Naive thymus-derived CD8-positive, alpha-beta T cell (primary cell): ENCODE data around the gene CCNY. TPM values are rescaled to one million over a fixed set of nuclear protein-coding genes. Genes with fewer than 3 reads are reported as not detected.
A peak's percentile ranks its signal among the peaks of the same experiment; 100 is the strongest.

ENCODE experiments used
- ATAC-seq, 2 donors: fragments of 150-1000 bp; cut with Tn5 transposase in 1 of 2; sonication (Bioruptor Pico), chemical (Tn5 transposase) in 1 of 2; 1 replicate in 1 of 2; 2 replicates in 1 of 2; pipeline ENCODE4 v1.10.0; 2021; ENCODE audit warnings: mild to moderate bottlenecking in 2 of 2, moderate library complexity in 2 of 2
- POLR2A ChIA-PET: fragments of 350-600 bp; sonication (Branson Sonifier 250); formaldehyde crosslinking; loops from one replicate; lab custom pipeline; 2021; ENCODE audit warnings: antibody characterized with exemption; lab: Charles Lee
- DNase-seq, 10 donors: peaks; one replicate each; pipeline versions ENCODE4 v3.0.0 to v3.0.0-alpha.2; 2020 to 2022
- H3K27ac Mint-ChIP-seq, 10 donors: one replicate each; pipeline ENCODE4 v1.8.0; 2020 to 2022; ENCODE audit warnings: mild to moderate bottlenecking in 10 of 10, mixed read lengths in 10 of 10, moderate library complexity in 4 of 10, inconsistent platforms in 1 of 10
- H3K27me3 Mint-ChIP-seq, 5 donors: one replicate each; pipeline ENCODE4 v1.8.0; 2021 to 2022; ENCODE audit warnings: mixed read lengths in 5 of 5
- H3K36me3 Mint-ChIP-seq, 3 donors: one replicate each; pipeline ENCODE4 v1.8.0; 2020 to 2022; ENCODE audit warnings: mixed read lengths in 3 of 3, mild to moderate bottlenecking in 2 of 3, inconsistent platforms in 1 of 3
- H3K4me1 Mint-ChIP-seq, 4 donors: one replicate each; pipeline ENCODE4 v1.8.0; 2021 to 2022; ENCODE audit warnings: mixed read lengths in 4 of 4
- H3K4me3 Mint-ChIP-seq, 10 donors: one replicate each; pipeline ENCODE4 v1.8.0; 2020 to 2022; ENCODE audit warnings: mild to moderate bottlenecking in 10 of 10, mixed read lengths in 10 of 10, moderate library complexity in 6 of 10, inconsistent platforms in 1 of 10
- H3K9me3 Mint-ChIP-seq, 9 donors: one replicate each; pipeline ENCODE4 v1.8.0; 2020 to 2022; ENCODE audit warnings: mixed read lengths in 9 of 9, mild to moderate bottlenecking in 3 of 9, inconsistent platforms in 1 of 9, moderate library complexity in 1 of 9
- polyA plus RNA-seq, 3 donors: library from polyadenylated mRNA; unstranded; fragments of 300-500 nt; fragmentation: Illumina TruSeq; gene quantifications; one replicate each; pipeline ENCODE4 v1.2.3, GENCODE V29; 2021
- total RNA-seq, 8 experiments: library from RNA in 2 of 8; stranded (reverse) in 2 of 8; gene quantifications; one replicate each; pipeline ENCODE4 v1.2.3 and lab custom pipeline; 2021 to 2026

The CCNY gene
- total and polyA plus RNA-seq, 5 experiments from 2014 or later: 11.0 to 78.6 (median 25.5) TPM

DNA sequence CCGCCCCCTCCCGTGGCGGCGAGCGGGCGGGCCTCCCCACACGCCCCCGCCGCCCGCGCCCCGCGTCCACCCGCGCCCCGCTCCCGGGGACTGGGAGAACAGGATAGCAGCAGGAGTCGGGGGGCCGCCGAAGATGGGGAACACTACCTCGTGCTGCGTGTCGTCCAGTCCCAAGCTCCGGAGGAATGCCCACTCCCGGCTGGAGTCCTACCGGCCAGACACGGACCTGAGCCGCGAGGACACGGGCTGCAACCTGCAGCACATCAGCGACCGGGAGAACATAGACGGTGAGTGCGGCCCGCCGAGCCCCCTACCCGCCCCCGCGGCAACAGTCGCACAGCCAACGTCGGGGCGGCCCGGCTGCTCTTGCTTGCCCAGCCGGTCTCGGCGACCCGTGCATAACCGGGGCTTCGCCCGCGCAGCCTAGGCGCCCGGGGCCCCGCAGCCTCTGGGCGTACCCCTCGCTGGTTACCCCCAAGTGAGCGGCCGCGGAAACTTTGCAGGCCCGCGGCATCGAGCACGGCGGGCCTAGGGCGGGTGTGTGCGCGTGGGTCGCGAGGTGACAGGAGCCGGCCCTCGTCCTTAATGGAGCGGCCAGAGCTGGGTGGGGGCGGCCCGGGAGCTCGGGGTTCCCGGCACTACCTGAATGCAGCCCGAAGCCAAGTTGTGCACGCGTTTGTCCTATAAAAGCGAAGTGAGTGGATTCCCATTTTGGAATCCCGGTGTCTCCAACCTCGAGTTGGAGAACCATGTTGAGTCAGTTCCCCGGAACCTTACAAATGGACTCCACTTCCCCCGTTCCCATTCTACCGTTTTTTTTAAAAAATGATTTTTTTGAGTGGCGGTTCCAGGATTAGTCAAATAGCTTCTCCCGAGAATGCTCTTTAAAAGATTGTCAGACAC lies 863 bp downstream of the CCNY start:
- Mint-ChIP-seq H3K36me3 (peaks cover 0 to 10% (median 3%) of the 10 kb centered on the region in 3 donors), H3K27ac (peak overlapping the region; percentile 67 to 93 (median 82)), H3K9me3 (no peaks in the 10 kb centered on the region), H3K27me3 (no peaks in the 10 kb centered on the region), H3K4me3 (peak overlapping the region; percentile 82 to 91 (median 86)), H3K4me1 (peaks cover 45 to 78% (median 74%) of the 10 kb centered on the region in 4 donors)
- peak; percentile 16 to 24 for ATAC-seq
- POLR2A ChIA-PET: interaction anchor here (1.6 to 1.8 kb wide), 2 partner anchors 9 to 211 kb away, joined by 4 to 6 read pairs; partner anchors contain the start of gene CREM
- DNase-seq: peak in 9 of 10 donors; percentile 5 to 44 (median 36)

DNA sequence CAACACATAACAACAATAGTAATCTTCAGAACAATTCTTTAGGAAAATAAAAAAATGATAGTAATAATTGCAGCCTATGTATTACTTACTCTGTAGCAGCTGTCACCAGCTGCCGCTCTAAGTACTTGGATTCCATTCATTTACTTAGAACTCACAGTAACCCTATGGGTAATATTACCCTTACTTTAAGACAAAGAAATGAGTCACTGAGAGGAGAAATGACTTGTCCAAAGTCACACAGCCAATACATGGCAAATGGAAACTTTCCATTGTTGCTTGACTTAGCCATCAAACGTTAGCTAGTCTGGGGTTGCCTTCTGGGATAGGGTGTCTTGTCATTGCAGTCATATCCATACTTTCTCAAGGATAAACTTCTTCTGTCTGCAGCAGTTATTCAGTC lies 3.6 kb downstream of the CCNY start:
- POLR2A ChIA-PET: interaction anchor here (0.6 to 0.7 kb wide), 2 partner anchors 109 to 179 kb away, joined by 5 to 6 read pairs; no protein-coding TSS in a partner anchor

DNA sequence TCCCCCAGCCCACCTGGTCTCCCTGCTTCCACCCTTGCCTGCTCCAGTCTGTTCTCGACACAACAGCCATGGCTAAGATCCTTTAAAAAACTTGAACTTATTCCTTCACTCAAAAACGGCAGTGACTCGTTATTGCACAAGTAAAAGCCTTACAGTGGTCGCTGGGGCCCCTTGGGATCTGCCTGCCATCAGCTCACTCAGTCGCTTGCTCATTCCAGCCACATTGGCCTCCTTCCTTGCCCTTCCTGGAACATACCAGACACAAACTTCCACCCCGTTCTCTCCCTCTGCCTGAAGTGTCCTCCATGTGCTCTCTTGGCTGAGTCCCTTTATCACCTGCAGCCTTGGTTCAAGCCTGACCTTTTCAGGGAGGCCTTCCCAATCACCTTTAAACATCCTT lies 4.7 kb downstream of the CCNY start:
- ATAC-seq (no peak), DNase-seq (no peak)
- peak overlapping the region; percentile 29 to 92 (median 80) for H3K27ac Mint-ChIP-seq
- POLR2A ChIA-PET: no interaction called here
- peak overlapping the region in 9 of 10 donors; percentile 34 to 67 (median 46) for H3K4me3 Mint-ChIP-seq
- no peaks in the 10 kb centered on the region for H3K36me3 Mint-ChIP-seq
- no peaks in the 10 kb centered on the region for H3K9me3 Mint-ChIP-seq
- peaks cover 32 to 75% (median 69%) of the 10 kb centered on the region in 4 donors for H3K4me1 Mint-ChIP-seq
- no peaks in the 10 kb centered on the region for H3K27me3 Mint-ChIP-seq

More for the DNA sequence above, 3.6 kb downstream of the CCNY start:
- no peak for DNase-seq
- peak overlapping the region; percentile 11 to 91 (median 63) for H3K27ac Mint-ChIP-seq
- peak overlapping the region in 6 of 10 donors; percentile 16 to 91 (median 46) for H3K4me3 Mint-ChIP-seq
- no peaks in the 10 kb centered on the region for H3K36me3 Mint-ChIP-seq
- peaks cover 34 to 75% (median 69%) of the 10 kb centered on the region in 4 donors for H3K4me1 Mint-ChIP-seq
- ATAC-seq: no peak
- no peaks in the 10 kb centered on the region for H3K27me3 Mint-ChIP-seq
- no peaks in the 10 kb centered on the region for H3K9me3 Mint-ChIP-seq

DNA sequence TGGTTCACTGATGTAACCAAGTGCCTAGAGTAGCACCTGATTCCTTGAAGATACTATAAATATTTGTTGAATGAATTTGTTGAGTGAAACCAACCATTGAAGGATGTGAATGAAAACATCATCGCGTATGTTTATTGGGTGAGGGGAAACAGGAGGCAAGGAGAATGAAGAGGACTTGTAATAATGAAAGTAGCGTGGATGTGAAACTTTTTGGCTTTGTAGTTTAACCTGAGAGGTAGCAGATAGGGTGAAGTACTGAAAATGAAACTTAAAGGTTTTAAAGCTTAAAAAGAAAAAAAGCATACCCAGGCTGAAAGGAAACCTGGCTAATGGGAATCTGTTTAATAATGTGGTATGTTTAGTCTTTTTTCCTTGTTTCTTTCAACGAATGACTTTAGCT lies 5.2 kb downstream of the CCNY start:
- no peaks in the 10 kb centered on the region for H3K9me3 Mint-ChIP-seq
- POLR2A ChIA-PET: interaction anchor here (0.6 kb wide), 1 partner anchor 19 kb away, joined by 3 read pairs; no protein-coding TSS in a partner anchor
- peak; percentile 19 to 73 for ATAC-seq

DNA sequence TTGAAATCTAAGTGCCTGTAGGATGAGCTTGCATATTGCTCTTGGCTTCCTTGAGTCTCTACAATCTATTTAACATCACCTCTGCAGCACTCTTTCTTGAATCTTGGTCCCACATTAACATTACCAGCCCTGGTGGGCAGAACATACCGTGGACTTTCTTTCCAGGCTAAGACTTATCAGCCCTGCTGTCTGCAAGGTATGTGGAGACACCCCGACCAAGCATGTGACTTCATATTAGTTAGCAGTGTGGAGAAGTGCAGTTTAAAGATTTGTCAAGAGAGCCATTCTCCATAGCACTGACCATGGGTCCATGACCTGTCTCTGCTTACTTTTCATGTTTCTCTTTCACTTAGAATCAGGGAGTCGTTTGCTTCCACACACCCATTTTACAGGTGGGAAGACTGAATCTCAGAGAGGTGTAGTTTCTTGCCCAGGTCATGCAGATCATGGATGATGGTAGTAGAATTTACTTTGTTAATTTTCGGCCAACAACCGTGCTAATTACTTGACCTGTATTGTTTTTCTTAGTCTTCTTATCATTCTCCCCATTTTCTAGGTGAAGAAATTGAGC lies 6.0 kb downstream of the CCNY start:
- DNase-seq (no peak), ATAC-seq (no peak)
- peaks cover 0 to under 1% (median 0%) of the 10 kb centered on the region in 3 donors for H3K36me3 Mint-ChIP-seq
- peaks cover 37 to 87% (median 82%) of the 10 kb centered on the region in 4 donors for H3K4me1 Mint-ChIP-seq
- POLR2A ChIA-PET: interaction anchor here (0.6 kb wide), 1 partner anchor 20 kb away, joined by 3 read pairs; no protein-coding TSS in a partner anchor
- H3K4me3 Mint-ChIP-seq: peak overlapping the region in 4 of 10 donors; percentile 8 to 61 (median 36)
- no peaks in the 10 kb centered on the region for H3K27me3 Mint-ChIP-seq
- H3K27ac Mint-ChIP-seq: peak overlapping the region in 9 of 10 donors; percentile 8 to 92 (median 36)
- no peaks in the 10 kb centered on the region for H3K9me3 Mint-ChIP-seq

More for the DNA sequence above, 5.2 kb downstream of the CCNY start:
- H3K27me3 Mint-ChIP-seq: no peaks in the 10 kb centered on the region
- peak in 4 of 10 donors; percentile 8 to 59 (median 36) for DNase-seq
- peaks cover 34 to 80% (median 74%) of the 10 kb centered on the region in 4 donors for H3K4me1 Mint-ChIP-seq
- H3K27ac Mint-ChIP-seq: peak overlapping the region; percentile 8 to 92 (median 58)
- peak overlapping the region; percentile 11 to 77 (median 52) for H3K4me3 Mint-ChIP-seq
- H3K36me3 Mint-ChIP-seq: no peaks in the 10 kb centered on the region

DNA sequence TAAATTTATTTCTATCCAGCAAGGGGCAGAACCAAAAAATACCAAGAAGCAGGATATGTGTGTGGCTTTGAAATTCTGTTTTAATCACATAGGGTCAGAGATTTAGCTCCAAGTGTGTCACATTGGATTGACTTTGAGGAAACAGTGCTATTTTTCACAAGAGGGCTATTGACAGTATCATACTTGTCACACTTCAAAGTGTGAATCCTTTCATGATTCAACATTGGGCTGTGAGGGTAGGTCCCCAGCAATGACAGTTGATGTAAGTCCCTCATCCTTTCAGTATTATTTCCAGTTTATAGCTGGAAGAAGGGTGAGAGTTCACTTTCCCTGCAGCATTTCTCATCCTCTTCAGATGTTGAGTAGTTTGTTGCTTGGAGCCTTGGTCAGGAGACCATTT lies 7.4 kb downstream of the CCNY start:
- Mint-ChIP-seq H3K4me1 (peaks cover 34 to 88% (median 84%) of the 10 kb centered on the region in 4 donors), H3K4me3 (no peak overlapping the region), H3K27ac (no peak overlapping the region), H3K36me3 (peaks cover 0 to 3% (median 0%) of the 10 kb centered on the region in 3 donors), H3K27me3 (no peaks in the 10 kb centered on the region), H3K9me3 (no peaks in the 10 kb centered on the region)
- DNase-seq (no peak), ATAC-seq (no peak)
- POLR2A ChIA-PET: no interaction called here

DNA sequence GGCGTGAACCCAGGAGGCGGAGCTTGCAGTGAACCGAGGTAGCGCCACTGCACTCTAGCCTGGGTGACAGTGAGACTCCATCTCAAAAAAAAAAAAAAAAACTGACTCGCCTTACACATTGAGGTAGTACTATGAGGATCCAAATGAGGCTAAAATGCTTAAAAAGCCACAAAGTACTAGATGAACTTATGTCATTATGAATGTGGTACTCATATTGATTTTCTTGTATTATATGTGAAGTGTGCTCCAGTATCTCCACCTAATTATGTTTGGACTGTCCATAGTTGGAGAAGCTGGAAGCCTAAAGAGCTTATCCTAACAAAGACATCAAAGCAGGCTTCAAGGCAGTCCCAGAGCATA lies 9.1 kb downstream of the CCNY start:
- no peak overlapping the region for H3K27ac Mint-ChIP-seq
- ATAC-seq (no peak), DNase-seq (no peak)
- H3K9me3 Mint-ChIP-seq: no peaks in the 10 kb centered on the region
- no peaks in the 10 kb centered on the region for H3K27me3 Mint-ChIP-seq
- POLR2A ChIA-PET: interaction anchor here (1.7 kb wide), 1 partner anchor 9 kb away, joined by 6 read pairs; the partner anchor contains the start of gene CCNY
- H3K4me3 Mint-ChIP-seq: peak overlapping the region in 2 of 10 donors; percentile 23 to 27
- peaks cover 38 to 88% (median 84%) of the 10 kb centered on the region in 4 donors for H3K4me1 Mint-ChIP-seq
- H3K36me3 Mint-ChIP-seq: peaks cover 0 to 7% (median 0%) of the 10 kb centered on the region in 3 donors

DNA sequence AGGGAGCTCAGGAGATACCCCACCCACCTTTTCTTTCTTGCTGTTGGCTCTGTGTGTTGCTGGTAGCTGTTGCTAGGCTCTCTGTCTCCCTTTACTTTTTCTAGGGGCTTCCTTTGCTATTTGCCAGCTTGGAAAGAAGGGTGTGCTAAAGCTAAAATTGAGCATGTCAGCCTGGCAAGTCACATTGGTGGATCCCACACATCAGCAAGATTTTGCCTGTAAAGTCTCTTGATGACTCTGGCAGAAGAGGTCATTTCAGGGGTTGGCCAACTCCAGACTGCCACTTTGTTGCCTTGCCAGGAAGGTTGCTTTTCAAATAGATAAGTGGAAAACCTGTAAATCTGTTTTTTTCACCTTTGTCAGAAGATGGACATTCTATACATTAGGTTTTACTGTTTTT lies 9.9 kb downstream of the CCNY start:
- H3K27me3 Mint-ChIP-seq: no peaks in the 10 kb centered on the region
- ATAC-seq (no peak), DNase-seq (no peak)
- H3K36me3 Mint-ChIP-seq: peaks cover 0 to 7% (median 0%) of the 10 kb centered on the region in 3 donors
- H3K9me3 Mint-ChIP-seq: no peaks in the 10 kb centered on the region
- peak overlapping the region in 2 of 10 donors; percentile 2 to 31 for H3K27ac Mint-ChIP-seq
- H3K4me3 Mint-ChIP-seq: no peak overlapping the region
- peaks cover 37 to 90% (median 84%) of the 10 kb centered on the region in 4 donors for H3K4me1 Mint-ChIP-seq
- POLR2A ChIA-PET: interaction anchor here (1.7 kb wide), 1 partner anchor 10 kb away, joined by 6 read pairs; the partner anchor contains the start of gene CCNY

DNA sequence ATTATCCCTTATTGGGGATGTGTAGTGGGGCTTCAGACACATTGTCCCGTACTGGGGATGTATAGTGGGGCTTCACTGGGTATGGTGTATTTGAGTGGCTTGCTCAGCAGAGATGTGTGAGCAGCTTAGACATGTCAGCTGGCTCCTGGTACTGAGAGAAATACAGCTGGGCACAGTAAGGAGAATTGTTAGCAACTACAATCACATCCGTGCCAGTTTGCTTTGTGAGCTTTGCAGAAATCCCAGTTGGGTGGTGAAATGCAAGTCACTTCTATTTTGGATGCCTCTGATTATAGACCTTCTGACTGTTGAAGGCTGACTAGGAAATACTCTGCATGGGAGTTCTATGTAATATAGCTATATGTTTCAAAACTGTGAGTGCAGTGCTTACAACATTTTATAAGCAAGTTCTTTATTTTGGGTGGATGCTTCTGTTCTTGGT lies 10.8 kb downstream of the CCNY start:
- Mint-ChIP-seq H3K36me3 (peaks cover 0 to 7% (median 0%) of the 10 kb centered on the region in 3 donors), H3K4me1 (peaks cover 39 to 89% (median 83%) of the 10 kb centered on the region in 4 donors), H3K4me3 (peak overlapping the region in 3 of 10 donors; percentile 3 to 10 (median 7)), H3K27ac (peak overlapping the region in 2 of 10 donors; percentile 27 to 66), H3K9me3 (no peaks in the 10 kb centered on the region), H3K27me3 (no peaks in the 10 kb centered on the region)
- DNase-seq: no peak
- POLR2A ChIA-PET: interaction anchor here (0.6 kb wide), 1 partner anchor 20 kb away, joined by 3 read pairs; no protein-coding TSS in a partner anchor
- ATAC-seq: no peak

DNA sequence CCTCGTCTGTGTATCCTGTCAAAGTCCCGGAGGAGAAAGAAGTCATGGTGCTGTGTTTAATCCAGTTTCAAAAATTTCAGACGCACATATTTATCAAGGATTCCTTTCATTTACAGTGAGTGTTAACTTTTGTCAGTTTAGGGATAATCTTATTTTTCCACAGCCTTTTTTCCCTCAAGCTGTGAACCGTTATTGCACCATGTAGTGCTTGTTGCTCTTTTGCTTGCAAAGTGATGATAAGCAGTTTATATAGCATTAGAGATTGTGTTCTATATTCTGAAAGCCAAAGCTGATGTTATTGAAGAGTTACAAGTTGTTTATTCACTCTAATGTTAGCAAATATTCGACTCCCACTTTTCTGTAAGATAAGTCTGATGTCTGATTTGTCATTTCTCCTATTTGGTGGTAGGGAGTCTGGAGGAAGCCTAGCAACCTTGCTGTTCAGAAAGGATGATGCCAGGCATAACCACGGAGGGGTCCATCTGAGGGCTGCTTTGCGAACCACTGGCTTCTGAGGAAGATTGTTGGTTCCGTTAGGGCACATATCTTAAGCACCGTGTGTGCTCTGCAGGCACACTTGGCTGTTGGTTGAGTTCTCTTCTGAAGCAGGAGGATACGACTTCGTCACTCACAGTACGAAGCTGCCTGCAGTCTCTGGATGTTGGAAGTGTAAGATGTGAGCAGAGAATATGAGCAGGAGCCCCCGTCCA lies 11.7 kb downstream of the CCNY start:
- Mint-ChIP-seq H3K9me3 (no peaks in the 10 kb centered on the region), H3K27me3 (no peaks in the 10 kb centered on the region), H3K27ac (peak overlapping the region in 4 of 10 donors; percentile 2 to 77 (median 24)), H3K4me3 (peak overlapping the region in 4 of 10 donors; percentile 31 to 75 (median 42)), H3K4me1 (peaks cover 47 to 90% (median 86%) of the 10 kb centered on the region in 4 donors), H3K36me3 (peaks cover 0 to 7% (median 0%) of the 10 kb centered on the region in 3 donors)
- DNase-seq (no peak), ATAC-seq (no peak)
- POLR2A ChIA-PET: no interaction called here

DNA sequence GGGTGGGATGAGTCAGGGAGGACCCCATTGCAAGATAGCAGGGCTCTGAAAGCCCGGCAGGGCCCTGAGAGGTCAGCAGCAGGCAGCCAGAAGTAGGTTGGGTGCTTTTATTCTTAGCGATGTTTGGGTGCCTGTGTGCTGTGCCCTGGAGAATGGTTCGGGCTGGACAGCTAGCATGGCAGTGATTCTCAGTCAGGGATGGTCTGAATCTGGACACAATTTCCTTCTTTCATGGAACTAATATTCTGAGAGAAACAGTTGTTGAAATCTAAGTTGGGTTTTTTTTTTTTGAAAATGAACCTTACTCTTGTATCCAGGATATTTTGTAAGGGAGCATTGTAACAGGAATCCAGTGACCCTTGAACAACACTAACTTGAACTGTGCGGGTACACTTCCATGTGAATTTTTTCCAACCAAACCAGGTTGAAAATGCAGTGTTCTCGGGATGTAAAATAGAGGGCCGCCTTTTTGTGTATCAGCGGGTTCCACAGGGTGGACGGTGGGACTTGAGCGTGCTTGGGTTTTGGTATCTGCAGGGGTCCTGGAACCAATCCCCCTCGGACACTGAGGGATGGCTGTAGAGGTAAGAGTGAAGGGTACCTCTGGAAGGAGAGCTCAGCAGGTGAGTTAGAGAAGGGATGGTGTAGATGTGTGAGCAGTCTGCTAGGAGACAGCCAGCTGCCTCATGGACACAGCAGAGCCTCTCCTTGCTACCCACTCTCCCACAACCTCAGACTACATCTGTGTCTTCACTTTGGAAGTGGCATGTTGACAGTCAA lies 12.5 kb downstream of the CCNY start:
- peak overlapping the region in 3 of 10 donors; percentile 31 to 52 (median 50) for H3K4me3 Mint-ChIP-seq
- ATAC-seq (no peak), DNase-seq (no peak)
- POLR2A ChIA-PET: no interaction called here
- H3K9me3 Mint-ChIP-seq: no peaks in the 10 kb centered on the region
- H3K27ac Mint-ChIP-seq: peak overlapping the region in 6 of 10 donors; percentile 2 to 54 (median 36)
- peaks cover 0 to 7% (median 0%) of the 10 kb centered on the region in 3 donors for H3K36me3 Mint-ChIP-seq
- H3K4me1 Mint-ChIP-seq: peaks cover 51 to 93% (median 89%) of the 10 kb centered on the region in 4 donors
- no peaks in the 10 kb centered on the region for H3K27me3 Mint-ChIP-seq
